ENCODE results near the gene FABP1.
A peak's percentile ranks its signal among the peaks of the same experiment; 100 is the strongest.

FABP1 gene

DNA sequence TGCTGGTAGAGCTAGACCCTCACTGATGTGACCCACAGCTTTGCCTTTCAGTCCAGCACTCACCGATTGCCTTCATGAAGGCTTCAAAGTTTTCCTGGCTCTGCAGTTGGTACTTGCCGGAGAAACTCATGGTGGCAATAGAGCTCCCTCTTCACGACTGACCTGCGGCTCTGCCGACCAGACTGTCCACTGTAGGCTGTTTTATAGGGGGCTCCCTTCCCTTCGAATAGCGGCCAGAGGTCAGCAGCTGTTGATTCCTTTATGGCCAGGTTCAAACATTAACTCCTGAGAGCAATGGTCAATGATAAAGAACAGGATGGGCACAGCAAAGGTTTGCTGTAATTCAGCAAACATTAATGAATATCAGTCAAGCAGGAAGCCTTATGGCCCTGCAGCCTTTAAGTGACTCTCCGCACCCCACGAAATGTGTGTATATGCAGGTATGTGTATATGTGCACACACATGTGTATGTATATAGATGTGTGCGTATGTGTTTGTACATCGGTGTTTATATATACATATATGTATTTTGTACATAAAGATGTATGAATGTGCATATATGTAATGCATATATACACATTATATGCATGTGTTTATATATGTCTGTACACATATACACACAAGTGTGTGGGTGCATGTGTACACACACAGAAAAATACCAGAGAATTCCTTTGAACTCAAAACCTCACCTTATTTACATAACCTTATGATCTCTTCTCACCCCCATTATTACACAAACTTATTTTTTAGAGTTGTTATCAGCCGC is at the start of gene FABP1:
Gene FABP1 (minus strand): TSS at position 175 of the 766 bp plus-strand sequence. CDS start 45 bp downstream, at position 130.
- no peak for DNase-seq (ENCODE audit: low read depth)

DNA sequence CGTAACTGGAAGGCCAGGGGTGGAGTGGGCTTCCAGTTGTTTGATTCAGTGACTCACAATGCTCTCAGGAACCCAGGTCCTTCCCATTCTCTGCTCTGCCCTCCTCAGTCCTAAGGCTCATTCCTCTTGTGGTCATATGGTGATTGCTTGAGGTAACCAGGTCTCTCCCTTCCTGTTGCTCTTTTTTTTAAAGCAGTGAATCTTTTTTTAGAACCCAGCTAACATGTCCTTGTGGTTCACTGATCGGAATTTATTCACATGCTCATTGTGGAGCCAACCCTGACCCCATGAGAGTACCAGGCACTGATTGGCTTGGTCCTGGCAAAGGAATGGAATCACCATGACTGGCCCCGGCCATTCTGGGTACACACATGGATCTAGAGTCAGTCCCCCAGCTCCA is 49.7 kb upstream of the FABP1 start:
- DNase-seq (ENCODE audit: low read depth), result no peak

DNA sequence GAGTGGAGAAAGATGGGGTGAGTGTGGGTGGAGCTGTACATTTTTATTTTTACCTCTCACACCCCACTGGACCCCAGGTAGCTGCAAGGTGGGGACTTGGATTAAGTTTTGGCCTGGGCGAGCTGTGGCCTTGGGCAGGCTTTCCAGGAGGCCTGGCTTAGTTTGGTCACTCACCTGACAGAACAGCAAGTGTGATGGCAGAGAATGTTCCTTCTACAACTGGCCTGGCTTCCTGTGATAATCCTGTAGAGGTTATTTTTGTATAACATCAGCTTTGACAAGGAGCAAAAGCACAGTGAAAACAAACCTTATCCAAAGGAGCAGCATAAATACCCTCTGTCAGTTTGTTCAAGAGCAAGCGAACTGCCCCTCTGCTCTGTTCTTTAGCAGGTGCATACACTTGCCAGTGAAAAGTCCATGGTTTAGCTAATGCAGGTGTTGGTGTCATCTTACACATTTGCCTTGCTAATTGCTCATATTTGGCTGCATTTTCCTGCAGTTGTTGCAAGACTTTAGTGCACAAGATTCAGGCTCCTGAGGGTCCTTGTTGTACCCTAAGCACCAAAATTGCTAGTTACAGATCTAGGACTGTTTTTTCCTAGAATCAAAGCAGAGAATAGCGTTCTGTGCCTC is 48.6 kb upstream of the FABP1 start:
- no peak for DNase-seq (ENCODE audit: low read depth)

DNA sequence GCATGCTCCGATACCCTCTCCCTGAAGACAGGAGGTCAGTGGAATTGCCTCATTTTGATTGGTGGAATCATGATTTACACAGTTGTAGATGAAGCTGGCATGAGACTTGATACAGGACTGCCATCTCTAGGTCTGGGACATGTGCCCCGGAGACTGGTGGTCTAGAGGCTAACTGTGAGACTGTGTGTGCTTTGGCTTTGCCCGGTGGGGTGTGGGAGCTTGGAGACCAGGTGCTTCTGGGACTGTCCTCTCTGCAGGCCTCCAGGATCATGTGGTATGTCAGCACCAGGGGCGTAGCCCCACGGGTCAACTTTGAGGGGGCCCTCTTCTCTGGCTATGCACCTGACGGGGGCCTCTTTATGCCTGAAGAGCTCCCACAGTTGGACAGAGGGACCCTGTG is 45.0 kb upstream of the FABP1 start:
- DNase-seq (ENCODE audit: low read depth), result no peak

GRCh38 chr2:88171966-88172365 is 44.1 kb upstream of the FABP1 start:
- no peak for DNase-seq (ENCODE audit: low read depth)

GRCh38 chr2:88170472-88170892 is 42.6 kb upstream of the FABP1 start:
- DNase-seq (ENCODE audit: low read depth), result no peak

DNA sequence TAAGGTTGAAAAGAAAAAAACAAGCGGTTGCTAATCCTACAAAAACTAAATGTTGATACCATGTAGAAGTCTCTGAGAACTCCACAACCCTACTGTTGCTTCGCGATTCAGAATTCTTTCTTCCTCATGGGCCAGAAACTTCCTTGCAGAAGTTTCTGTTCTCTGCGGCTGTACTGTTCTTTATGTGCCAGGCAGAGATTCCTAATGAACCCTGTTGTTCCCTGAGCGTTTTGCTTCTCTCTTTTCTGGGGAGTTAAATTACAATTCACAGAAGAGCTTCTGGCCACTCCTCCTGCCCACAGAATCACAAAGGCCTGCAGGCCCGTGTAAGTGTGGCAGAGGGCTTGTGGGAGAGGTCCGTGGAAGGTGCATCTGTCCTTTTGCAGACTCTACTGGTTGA is 40.5 kb upstream of the FABP1 start:
- DNase-seq (ENCODE audit: low read depth), result no peak

GRCh38 chr2:88167740-88168139 is 39.9 kb upstream of the FABP1 start:
- no peak for DNase-seq (ENCODE audit: low read depth)

GRCh38 chr2:88165332-88166003 is 37.6 kb upstream of the FABP1 start:
- DNase-seq (ENCODE audit: low read depth), result no peak

GRCh38 chr2:88161446-88162244 is 33.8 kb upstream of the FABP1 start:
- DNase-seq (ENCODE audit: low read depth), result no peak

DNA sequence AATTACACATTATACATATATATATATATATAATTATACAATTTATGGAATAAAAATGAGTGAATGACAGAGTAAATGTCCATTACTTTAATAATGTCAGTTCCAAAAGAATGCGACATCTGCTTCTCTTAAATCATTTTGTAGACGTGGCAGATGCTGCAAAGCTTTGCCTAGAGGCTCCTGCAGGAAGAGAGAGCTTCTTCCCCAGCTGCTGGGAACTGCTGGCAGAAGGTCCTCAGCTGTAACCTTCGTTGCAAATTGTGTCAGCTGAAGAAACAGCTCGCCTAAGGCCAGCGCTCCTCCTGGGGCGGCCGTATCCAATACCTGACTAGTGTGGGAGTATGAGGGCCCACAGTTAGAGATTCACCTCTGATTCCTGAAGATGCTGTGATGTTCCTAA is 32.7 kb upstream of the FABP1 start:
- no peak for DNase-seq (ENCODE audit: low read depth)

DNA sequence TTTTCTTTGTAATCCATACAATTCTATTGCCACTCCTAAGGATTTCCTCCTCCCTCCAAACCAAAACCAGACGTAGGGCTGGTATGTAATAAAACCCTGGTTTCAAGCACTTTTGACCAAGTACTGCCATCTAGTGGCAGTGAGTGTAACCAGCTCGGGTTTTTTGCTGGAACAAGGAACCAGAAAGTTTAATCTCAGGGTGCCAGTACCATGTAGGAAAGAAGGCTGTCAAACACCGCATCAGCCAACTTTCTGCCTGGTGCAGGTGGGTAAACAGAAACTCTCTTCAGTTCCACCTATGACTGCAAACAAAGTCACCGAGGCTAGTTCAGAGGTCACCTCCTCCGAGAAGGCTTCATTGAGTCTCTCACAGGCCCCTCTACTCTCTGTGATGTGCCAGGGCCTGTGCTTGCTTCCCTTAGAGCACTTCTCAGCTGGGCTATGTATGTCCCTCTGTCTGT is 32.1 kb upstream of the FABP1 start:
- peak; percentile 50 for DNase-seq (ENCODE audit: low read depth)

- DNase-seq (ENCODE audit: low read depth), result no peak
Observed at GRCh38 chr2:88159481-88159880, 31.6 kb upstream of the FABP1 start.

DNA sequence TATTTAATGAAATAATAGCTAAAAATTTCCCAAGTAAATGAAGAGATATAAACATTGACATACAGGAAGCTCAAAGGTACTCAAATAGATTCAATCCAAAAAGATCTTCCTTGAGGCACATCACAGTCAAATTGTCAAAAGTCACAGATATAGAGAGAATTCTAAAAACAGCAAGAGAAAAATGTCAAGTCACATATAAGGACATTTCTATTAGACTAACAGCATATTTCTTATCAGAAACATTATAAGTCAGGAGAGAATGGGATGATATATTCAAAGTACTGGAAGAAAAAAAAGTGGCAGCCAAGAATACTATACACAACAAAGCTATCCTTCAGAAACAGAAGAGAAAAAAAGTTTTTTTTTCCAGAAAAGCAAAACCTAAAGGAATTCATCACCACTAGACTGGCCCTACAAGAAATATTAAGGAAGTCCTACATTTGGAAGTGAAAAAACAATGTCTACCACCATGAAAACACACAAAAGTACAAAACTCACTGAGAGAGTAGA is 21.1 kb upstream of the FABP1 start:
- no peak for DNase-seq (ENCODE audit: low read depth)

- no peak for DNase-seq (ENCODE audit: low read depth)
Observed at GRCh38 chr2:88147145-88147544, 19.3 kb upstream of the FABP1 start.

- DNase-seq (ENCODE audit: low read depth), result no peak
Observed at GRCh38 chr2:88146590-88146989, 18.7 kb upstream of the FABP1 start.

- DNase-seq (ENCODE audit: low read depth), result no peak
Observed at GRCh38 chr2:88144914-88145497, 17.1 kb upstream of the FABP1 start.

GRCh38 chr2:88144271-88144670 is 16.4 kb upstream of the FABP1 start:
- DNase-seq (ENCODE audit: low read depth), result no peak

- DNase-seq (ENCODE audit: low read depth), result no peak
Observed at GRCh38 chr2:88141952-88142351, 14.1 kb upstream of the FABP1 start.

DNA sequence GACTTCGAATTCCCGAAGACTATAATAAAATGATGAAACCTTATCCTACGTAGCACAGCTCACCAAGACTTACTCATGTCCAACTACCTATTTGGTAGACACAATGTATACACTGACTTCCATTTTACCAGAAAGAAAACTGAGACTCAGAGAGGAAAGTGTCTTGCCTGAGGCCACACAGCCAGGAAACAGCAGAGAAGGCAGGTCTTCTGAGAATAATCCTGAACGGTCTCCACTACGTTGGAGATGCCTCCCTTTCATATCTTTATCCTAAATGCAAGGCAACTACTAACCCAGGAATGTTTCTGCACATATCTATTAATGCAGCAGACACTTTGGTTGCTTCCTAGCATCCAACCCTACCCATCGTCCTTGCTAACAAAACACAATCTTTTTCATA is 11.9 kb upstream of the FABP1 start:
- DNase-seq (ENCODE audit: low read depth), result no peak

DNA sequence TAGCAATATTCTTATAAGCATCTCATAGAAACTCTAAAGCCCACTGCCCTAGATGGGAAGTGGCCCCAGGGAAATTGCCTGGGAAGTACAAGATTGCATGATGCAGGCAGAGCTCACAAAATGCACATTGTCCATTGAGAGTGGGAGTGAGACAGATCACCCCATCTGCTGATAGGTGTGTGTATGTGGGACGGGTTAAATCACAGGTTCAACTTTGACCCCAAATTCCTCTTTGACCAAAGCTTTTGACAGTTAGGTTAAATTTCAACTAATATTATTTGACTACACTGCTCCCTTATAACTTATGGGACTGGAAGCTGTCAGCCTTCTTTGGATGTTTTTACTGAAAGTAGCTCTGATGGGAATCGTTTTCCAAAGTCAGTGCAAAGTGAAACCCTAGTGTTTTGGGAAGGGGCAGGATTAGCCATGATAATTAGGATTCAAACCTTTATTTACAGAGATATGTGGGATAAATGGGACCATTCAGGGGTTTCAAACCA is 11.4 kb upstream of the FABP1 start:
- DNase-seq (ENCODE audit: low read depth), result no peak

Data from GM04504 (cell line).